ENCODE measurements around the gene CEACAM18.

The CEACAM18 gene

GRCh38 chr19:51521781-51522180 lies 43.4 kb downstream of the CEACAM18 start:
- Histone ChIP-seq H3K4me3 (no peak overlapping the region), H3K27ac (no peak overlapping the region)

GRCh38 chr19:51524666-51525264 lies 46.4 kb downstream of the CEACAM18 start:
- no peak overlapping the region for H3K27ac ChIP-seq
- H3K4me3 ChIP-seq = no peak overlapping the region

- H3K27ac ChIP-seq = no peak overlapping the region
- H3K4me3 ChIP-seq = no peak overlapping the region
These were observed 47.3 kb downstream of the CEACAM18 start for GRCh38 chr19:51525651-51526050.

GRCh38 chr19:51529301-51529700 lies 51.0 kb downstream of the CEACAM18 start:
- Histone ChIP-seq H3K27ac (no peak overlapping the region), H3K4me3 (no peak overlapping the region)

- Histone ChIP-seq H3K4me3 (no peak overlapping the region), H3K27ac (peak overlapping the region in 1 of 21 experiments; percentile 46)
These were observed 52.3 kb downstream of the CEACAM18 start for GRCh38 chr19:51530616-51531015.

GRCh38 chr19:51531349-51532315 lies 53.3 kb downstream of the CEACAM18 start, which contains the start of gene SIGLEC6:
Gene SIGLEC6, minus strand, starts transcription at chr19:51531670. Its CDS starts 22 bp downstream, at chr19:51531648.
- peak within 1 kb of the TSS in 4 of 21 experiments; percentile 17 to 55 (median 38) for H3K27ac ChIP-seq
- H3K4me3 ChIP-seq = no peak within 1 kb of the TSS

GRCh38 chr19:51535535-51535934 lies 57.2 kb downstream of the CEACAM18 start:
- no peak overlapping the region for H3K4me3 ChIP-seq
- H3K27ac ChIP-seq = no peak overlapping the region

- no peak overlapping the region for H3K4me3 ChIP-seq
- H3K27ac ChIP-seq = no peak overlapping the region
These were observed 61.6 kb downstream of the CEACAM18 start for GRCh38 chr19:51539821-51540366.
